Smooth muscle cell (in vitro differentiated cells): ENCODE measurements around the gene RHOH. TPM values are rescaled to one million over a fixed set of nuclear protein-coding genes. Genes with fewer than 3 reads are reported as not detected.

Source experiments
- DNase-seq: peaks from one replicate; lab custom pipeline; 2025; ENCODE audit not compliant: unreplicated experiment; lab: John Stamatoyannopoulos, UW
- H2AFZ ChIP-seq: fragments of 200-600 bp; sonication (generic); 2 replicates; pipeline ENCODE4 v1.6.0; 2016; ENCODE audit warnings: antibody characterized with exemption, low read depth, mild to moderate bottlenecking
- H3F3A ChIP-seq: fragments of 200-600 bp; sonication (generic); 2 replicates; pipeline ENCODE4 v1.6.0; 2017; ENCODE audit warnings: antibody characterized with exemption, low read depth
- H3K27ac ChIP-seq: fragments of 200-600 bp; sonication (generic); 2 replicates; pipeline ENCODE4 v1.5.1; 2016; ENCODE audit warnings: low read depth, mild to moderate bottlenecking
- H3K27me3 ChIP-seq: fragments of 200-600 bp; sonication (generic); 2 replicates; pipeline ENCODE4 v1.6.1; 2016; ENCODE audit warnings: low read depth, mild to moderate bottlenecking
- H3K36me3 ChIP-seq: fragments of 200-600 bp; sonication (generic); 2 replicates; pipeline ENCODE4 v1.5.1; 2016; ENCODE audit warnings: low read depth
- H3K4me1 ChIP-seq: fragments of 200-600 bp; sonication (generic); 2 replicates; pipeline ENCODE4 v1.5.1; 2016; ENCODE audit warnings: low read depth
- H3K4me2 ChIP-seq: fragments of 200-600 bp; sonication (generic); 2 replicates; pipeline ENCODE4 v1.6.0; 2016; ENCODE audit warnings: mild to moderate bottlenecking
- H3K4me3 ChIP-seq: fragments of 200-600 bp; sonication (generic); 2 replicates; pipeline ENCODE4 v1.5.1; 2016; ENCODE audit warnings: mild to moderate bottlenecking
- H3K79me2 ChIP-seq: fragments of 200-600 bp; sonication (generic); 2 replicates; pipeline ENCODE4 v1.6.0; 2016; ENCODE audit warnings: low read depth, mild to moderate bottlenecking
- H3K9ac ChIP-seq: fragments of 200-600 bp; sonication (generic); 2 replicates; pipeline ENCODE4 v1.6.0; 2016; ENCODE audit warnings: low read depth
- H3K9me3 ChIP-seq: fragments of 200-600 bp; sonication (generic); replicated peaks from 2 replicates; pipeline ENCODE4 v1.5.1; 2016; ENCODE audit warnings: low read depth
- H4K20me1 ChIP-seq: fragments of 200-600 bp; sonication (generic); 2 replicates; pipeline ENCODE4 v1.6.0; 2016; ENCODE audit warnings: low read depth
- WGBS: methylation state at CpG from one replicate; pipeline ENCODE4 v1.1.7; 2016; ENCODE audit warnings: low lambda C conversion rate; 5-methylcytosine and 5-hydroxymethylcytosine counted together
- polyA plus RNA-seq: library from polyadenylated mRNA; unstranded; fragments of >200 nt; fragmentation: Nextera tagmentation; extraction: Ambion mirVana; gene quantifications from 2 replicates; pipeline ENCODE4 v1.2.1, GENCODE V29; 2016
- total RNA-seq: library from RNA; depleted of rRNA; stranded (reverse); fragments of >200 nt; gene quantifications from 2 replicates; pipeline ENCODE4 v1.2.3, GENCODE V29; 2014
- TF ChIP-seq, protein P1 (sequence below): fragments of 200-600 bp; sonication (generic); IDR thresholded peaks from 2 replicates; pipeline ENCODE4 v1.5.1; 2017; ENCODE audit warnings: borderline replicate concordance, mild to moderate bottlenecking, antibody characterized with exemption; ENCODE audit not compliant: insufficient read depth, poor library complexity, severe bottlenecking

Gene RHOH
- total and polyA plus RNA-seq, 2 experiments from 2014 or later, result 0.46 TPM; not detected in 1

GRCh38 chr4:40204507-40205258 is 7.9 kb downstream of the RHOH start:
- Histone ChIP-seq H3K79me2 (no peaks in the 10 kb centered on the region), H3K9ac (no peak overlapping the region), H3K36me3 (no peaks in the 10 kb centered on the region), H3K4me2 (no peak overlapping the region), H2AFZ (no peak overlapping the region), H3K27ac (no peak overlapping the region), H3K4me1 (no peaks in the 10 kb centered on the region), H3K4me3 (no peak overlapping the region), H4K20me1 (no peaks in the 10 kb centered on the region), H3F3A (no peaks in the 10 kb centered on the region), H3K9me3 (no peaks in the 10 kb centered on the region), H3K27me3 (no peaks in the 10 kb centered on the region)
- no peak for DNase-seq
- 92% methylated on average over 9 of the region's 9 CpGs for WGBS
- TF ChIP-seq, protein P1, sequence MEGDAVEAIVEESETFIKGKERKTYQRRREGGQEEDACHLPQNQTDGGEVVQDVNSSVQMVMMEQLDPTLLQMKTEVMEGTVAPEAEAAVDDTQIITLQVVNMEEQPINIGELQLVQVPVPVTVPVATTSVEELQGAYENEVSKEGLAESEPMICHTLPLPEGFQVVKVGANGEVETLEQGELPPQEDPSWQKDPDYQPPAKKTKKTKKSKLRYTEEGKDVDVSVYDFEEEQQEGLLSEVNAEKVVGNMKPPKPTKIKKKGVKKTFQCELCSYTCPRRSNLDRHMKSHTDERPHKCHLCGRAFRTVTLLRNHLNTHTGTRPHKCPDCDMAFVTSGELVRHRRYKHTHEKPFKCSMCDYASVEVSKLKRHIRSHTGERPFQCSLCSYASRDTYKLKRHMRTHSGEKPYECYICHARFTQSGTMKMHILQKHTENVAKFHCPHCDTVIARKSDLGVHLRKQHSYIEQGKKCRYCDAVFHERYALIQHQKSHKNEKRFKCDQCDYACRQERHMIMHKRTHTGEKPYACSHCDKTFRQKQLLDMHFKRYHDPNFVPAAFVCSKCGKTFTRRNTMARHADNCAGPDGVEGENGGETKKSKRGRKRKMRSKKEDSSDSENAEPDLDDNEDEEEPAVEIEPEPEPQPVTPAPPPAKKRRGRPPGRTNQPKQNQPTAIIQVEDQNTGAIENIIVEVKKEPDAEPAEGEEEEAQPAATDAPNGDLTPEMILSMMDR, result no peak

DNA sequence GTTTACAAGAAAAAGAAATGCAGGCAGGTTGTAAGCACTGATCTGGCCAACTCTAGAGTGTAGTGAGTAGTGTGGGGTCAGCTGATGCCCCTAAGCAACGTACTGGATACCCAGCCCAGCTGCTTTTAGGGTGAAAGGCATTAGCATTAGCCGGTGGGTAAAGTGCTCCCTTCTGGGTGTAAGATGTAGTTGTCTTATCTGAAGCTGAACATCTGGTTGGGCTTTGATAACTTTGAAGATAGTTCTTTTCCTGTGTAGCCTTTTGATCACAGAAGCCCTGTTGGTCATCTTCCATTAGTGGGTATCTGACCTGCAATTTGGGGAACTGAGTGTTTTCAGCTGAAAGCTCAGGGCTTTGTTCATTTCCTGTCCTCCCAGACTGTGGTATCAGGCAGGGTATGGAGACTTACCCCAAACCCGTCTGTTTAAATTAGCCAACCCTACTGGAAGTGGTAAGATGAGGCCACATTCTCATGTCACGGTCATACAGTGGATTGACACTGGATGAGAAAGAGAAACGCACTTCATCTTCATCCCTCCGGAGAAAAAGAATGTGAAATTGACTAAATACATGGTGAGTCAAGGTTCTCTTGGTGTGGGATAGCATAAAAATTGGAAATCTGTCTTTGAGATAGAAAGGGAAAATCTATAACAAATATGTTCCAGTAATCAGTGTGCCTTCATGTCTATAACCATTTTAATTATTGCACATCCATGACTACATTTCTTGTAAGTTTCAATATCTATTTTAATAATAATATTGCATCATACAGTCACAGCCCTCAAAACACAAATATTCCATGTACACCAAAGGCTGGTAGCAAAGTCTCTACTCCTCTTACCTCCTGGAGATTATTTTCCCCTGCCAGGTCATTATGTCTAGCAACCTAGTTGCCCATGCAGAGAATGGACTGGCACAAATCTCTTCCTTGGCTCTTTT is 8.7 kb downstream of the RHOH start:
- H3K27me3 ChIP-seq, result no peaks in the 10 kb centered on the region
- H3F3A ChIP-seq, result no peaks in the 10 kb centered on the region
- 33% methylated on average over 6 of the region's 6 CpGs for WGBS
- no peak for DNase-seq
- no peak overlapping the region for H3K27ac ChIP-seq
- no peak overlapping the region for H3K4me2 ChIP-seq
- H3K4me1 ChIP-seq, result no peaks in the 10 kb centered on the region
- H3K79me2 ChIP-seq, result no peaks in the 10 kb centered on the region
- H2AFZ ChIP-seq, result no peak overlapping the region
- no peaks in the 10 kb centered on the region for H3K9me3 ChIP-seq
- H4K20me1 ChIP-seq, result no peaks in the 10 kb centered on the region
- TF ChIP-seq, protein P1, result no peak
- H3K9ac ChIP-seq, result no peak overlapping the region
- H3K36me3 ChIP-seq, result no peaks in the 10 kb centered on the region
- no peak overlapping the region for H3K4me3 ChIP-seq

- Histone ChIP-seq H3K36me3 (no peaks in the 10 kb centered on the region), H3K79me2 (no peaks in the 10 kb centered on the region), H3K4me1 (no peaks in the 10 kb centered on the region), H4K20me1 (no peaks in the 10 kb centered on the region), H3K27ac (no peak overlapping the region), H3K9ac (no peak overlapping the region), H3K4me3 (no peak overlapping the region), H3K4me2 (no peak overlapping the region), H2AFZ (no peak overlapping the region), H3K27me3 (no peaks in the 10 kb centered on the region), H3F3A (no peaks in the 10 kb centered on the region), H3K9me3 (no peaks in the 10 kb centered on the region)
- 81% methylated on average over 2 of the region's 2 CpGs for WGBS
- TF ChIP-seq, protein P1, result no peak
- DNase-seq, result no peak
These were observed 9.6 kb downstream of the RHOH start for GRCh38 chr4:40206426-40206825.
